PC-9 (cell line): ENCODE data around the gene PRDM16. TPM values are rescaled to one million over a fixed set of nuclear protein-coding genes. Genes with fewer than 3 reads are reported as not detected.

ENCODE experiments used
- BruUV-seq: library from RNA; stranded (reverse); fragments of 400-500 nt; replicated peaks from 2 replicates; lab custom pipeline; 2021; lab: Mats Ljungman, UMichigan
- CTCF ChIA-PET: fragments of 300-600 bp; sonication (Branson Sonifier 250); formaldehyde crosslinking; loops from one replicate; lab custom pipeline; 2022; ENCODE audit warnings: antibody characterized with exemption; lab: Charles Lee
- POLR2A ChIA-PET: fragments of 300-600 bp; sonication (Branson Sonifier 250); formaldehyde crosslinking; loops from one replicate; lab custom pipeline; 2022; ENCODE audit warnings: antibody characterized with exemption; ENCODE audit not compliant: unreplicated experiment; lab: Charles Lee
- DNase-seq, 2 experiments: peaks; one replicate each; pipeline versions ENCODE4 v3.0.0 to v3.0.0-alpha.2; 2015 to 2022; ENCODE audit warnings: mixed read lengths in 1 of 2
- H2AFZ ChIP-seq: fragments of 200-600 bp; sonication (generic); 2 replicates; pipeline ENCODE4 v1.8.1; 2017; ENCODE audit warnings: antibody characterized with exemption
- H3F3A ChIP-seq: fragments of 200-600 bp; sonication (generic); 2 replicates; pipeline ENCODE4 v1.8.1; 2017; ENCODE audit warnings: antibody characterized with exemption, mild to moderate bottlenecking, low read depth; ENCODE audit not compliant: insufficient read depth
- H3K27ac ChIP-seq: fragments of 200-600 bp; sonication (generic); 2 replicates; pipeline ENCODE4 v1.6.1; 2016; ENCODE audit warnings: mixed run types
- H3K27me3 ChIP-seq: fragments of 200-600 bp; sonication (generic); 2 replicates; pipeline ENCODE4 v1.6.1; 2016; ENCODE audit warnings: low read depth, mixed run types; ENCODE audit not compliant: insufficient read depth
- H3K36me3 ChIP-seq: fragments of 200-600 bp; sonication (generic); 2 replicates; pipeline ENCODE4 v1.6.1; 2016; ENCODE audit warnings: low read depth, mixed run types
- H3K4me1 ChIP-seq: fragments of 200-600 bp; sonication (generic); replicated peaks from 2 replicates; pipeline ENCODE4 v1.6.1; 2016; ENCODE audit warnings: mixed run types; ENCODE audit not compliant: insufficient read depth
- H3K4me2 ChIP-seq: fragments of 200-600 bp; sonication (generic); 2 replicates; pipeline ENCODE4 v1.6.1; 2017; ENCODE audit warnings: mixed run types
- H3K4me3 ChIP-seq: fragments of 200-600 bp; sonication (generic); 2 replicates; pipeline ENCODE4 v1.6.1; 2016; ENCODE audit warnings: mixed run types
- H3K79me2 ChIP-seq: fragments of 200-600 bp; sonication (generic); 2 replicates; pipeline ENCODE4 v1.6.1; 2017; ENCODE audit warnings: low read depth, mixed run types
- H3K9me2 ChIP-seq: fragments of 200-600 bp; sonication (generic); 2 replicates; pipeline ENCODE4 v1.8.1; 2017; ENCODE audit warnings: mild to moderate bottlenecking; ENCODE audit not compliant: insufficient read depth
- H3K9me3 ChIP-seq: fragments of 200-600 bp; sonication (generic); 2 replicates; pipeline ENCODE4 v1.8.1; 2016; ENCODE audit warnings: low read depth; ENCODE audit not compliant: insufficient read depth
- H4K20me1 ChIP-seq: fragments of 200-600 bp; sonication (generic); 2 replicates; pipeline ENCODE4 v1.8.1; 2017; ENCODE audit not compliant: insufficient read depth
- CTCF ChIP-seq: fragments of 200-600 bp; sonication (generic); conservative IDR thresholded peaks from 2 replicates; pipeline ENCODE4 v1.6.1; 2017; ENCODE audit warnings: mixed run types, antibody characterized with exemption, mild to moderate bottlenecking, moderate library complexity
- EZH2 ChIP-seq: fragments of 200-600 bp; sonication (generic); IDR thresholded peaks from 2 replicates; pipeline ENCODE4 v1.8.0; 2017; ENCODE audit warnings: antibody characterized with exemption, low read depth
- intact Hi-C: fragments of 100-400 bp; cut with micrococcal nuclease; formaldehyde crosslinking; loops from one replicate; pipeline ENCODE4 v1.10.0; 2022; ENCODE audit not compliant: unreplicated experiment
- total RNA-seq: library from RNA; stranded (reverse); gene quantifications from 2 replicates; pipeline ENCODE4 v1.2.3, GENCODE V29; 2021

PRDM16 gene
- total RNA-seq, 1 experiment from 2014 or later = not detected

GRCh38 chr1:3261007-3261968, 192.3 kb downstream of the PRDM16 start:
- H2AFZ ChIP-seq = no peak overlapping the region
- ChIA-PET POLR2A (no interaction called here), CTCF (no interaction called here)
- no peaks in the 10 kb centered on the region for H3K36me3 ChIP-seq
- no peak for TF ChIP-seq CTCF
- TF ChIP-seq EZH2 = no peak
- no peaks in the 10 kb centered on the region for H3K9me2 ChIP-seq
- peaks cover 100% of the 10 kb centered on the region for H3K27me3 ChIP-seq
- H3K4me3 ChIP-seq = no peak overlapping the region
- no peaks in the 10 kb centered on the region for H3F3A ChIP-seq
- no peaks in the 10 kb centered on the region for H4K20me1 ChIP-seq
- H3K79me2 ChIP-seq = no peaks in the 10 kb centered on the region
- no peak overlapping the region for H3K4me2 ChIP-seq
- H3K9me3 ChIP-seq = no peaks in the 10 kb centered on the region
- BruUV-seq = no TSS peak
- no peaks in the 10 kb centered on the region for H3K4me1 ChIP-seq
- DNase-seq = no peak
- no peak overlapping the region for H3K27ac ChIP-seq
- intact Hi-C loops = no loop called here

- Histone ChIP-seq H3K27me3 (peaks cover 100% of the 10 kb centered on the region), H3K4me3 (no peak overlapping the region), H3K79me2 (no peaks in the 10 kb centered on the region), H3K36me3 (no peaks in the 10 kb centered on the region), H3K4me1 (no peaks in the 10 kb centered on the region), H3K9me2 (no peaks in the 10 kb centered on the region), H4K20me1 (no peaks in the 10 kb centered on the region), H3K9me3 (no peaks in the 10 kb centered on the region), H3F3A (no peaks in the 10 kb centered on the region), H3K4me2 (no peak overlapping the region), H2AFZ (no peak overlapping the region), H3K27ac (no peak overlapping the region)
- ChIA-PET POLR2A (no interaction called here), CTCF (no interaction called here)
- DNase-seq = no peak
- intact Hi-C loops = no loop called here
- TF ChIP-seq CTCF (no peak), EZH2 (no peak)
- no TSS peak for BruUV-seq
Measured at GRCh38 chr1:3261969-3262579, 193.1 kb downstream of the PRDM16 start.

- no TSS peak for BruUV-seq
- intact Hi-C loops = no loop called here
- no peaks in the 10 kb centered on the region for H3F3A ChIP-seq
Measured at GRCh38 chr1:3262681-3263286, 193.8 kb downstream of the PRDM16 start.

More at GRCh38 chr1:3262681-3263286, 193.8 kb downstream of the PRDM16 start:
- TF ChIP-seq EZH2 (no peak), CTCF (no peak)
- Histone ChIP-seq H3K27ac (no peak overlapping the region), H3K79me2 (no peaks in the 10 kb centered on the region), H3K9me2 (no peaks in the 10 kb centered on the region), H3K4me1 (no peaks in the 10 kb centered on the region), H3K4me2 (no peak overlapping the region), H4K20me1 (no peaks in the 10 kb centered on the region), H3K36me3 (no peaks in the 10 kb centered on the region), H3K9me3 (no peaks in the 10 kb centered on the region), H3K27me3 (peaks cover 100% of the 10 kb centered on the region), H3K4me3 (no peak overlapping the region), H2AFZ (no peak overlapping the region)
- no peak for DNase-seq
- POLR2A ChIA-PET = no interaction called here
- CTCF ChIA-PET = no interaction called here
